ENCODE measurements around the gene EPHB3.

The EPHB3 gene

GRCh38 chr3:184630861-184631471 is 69.4 kb downstream of the EPHB3 start:
- no peak for DNase-seq

GRCh38 chr3:184631472-184631861 is 69.9 kb downstream of the EPHB3 start:
- DNase-seq: no peak
